Inferior parietal cortex (tissue), 1 donor: ENCODE data around the gene PTCHD1.

Experiments
- DNase-seq: peaks from one replicate; pipeline ENCODE4 v3.0.0-alpha.2; 2016; ENCODE audit errors: extremely low spot score

PTCHD1 gene

DNA sequence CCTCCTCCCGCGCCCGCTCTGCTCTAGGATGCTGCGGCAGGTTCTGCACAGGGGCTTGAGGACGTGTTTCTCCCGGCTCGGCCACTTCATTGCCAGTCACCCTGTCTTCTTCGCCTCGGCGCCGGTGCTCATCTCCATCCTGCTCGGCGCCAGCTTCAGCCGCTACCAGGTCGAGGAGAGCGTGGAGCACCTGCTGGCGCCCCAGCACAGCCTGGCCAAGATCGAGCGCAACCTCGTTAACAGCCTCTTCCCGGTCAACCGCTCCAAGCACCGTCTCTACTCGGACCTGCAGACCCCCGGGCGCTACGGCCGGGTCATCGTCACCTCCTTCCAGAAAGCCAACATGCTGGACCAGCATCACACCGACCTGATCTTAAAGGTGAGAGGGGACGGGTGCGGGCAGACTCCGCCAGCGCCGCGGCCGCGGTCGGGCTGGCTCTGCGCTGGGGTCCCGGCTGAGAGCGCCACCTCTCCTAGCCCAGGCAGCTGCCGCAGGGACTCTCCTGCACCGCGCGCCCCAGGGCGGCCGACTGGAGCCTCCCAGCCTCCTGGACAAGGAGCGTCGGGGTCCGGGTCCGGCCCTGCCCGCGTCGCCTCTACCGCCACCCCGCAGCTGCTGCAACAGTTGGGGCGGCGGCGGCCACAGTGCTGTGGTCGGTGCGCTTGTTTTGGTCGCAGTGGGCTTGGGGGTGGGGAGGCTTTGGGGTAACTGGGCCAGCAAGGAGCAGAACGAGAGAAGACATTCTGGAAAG is at the start of gene PTCHD1:
Gene PTCHD1, plus strand, starts transcription at position 2 of the 752 bp plus-strand sequence. Its CDS starts 27 bp downstream, at position 29.
- DNase-seq = no peak

GRCh38 chrX:23286731-23287130 is 47.9 kb upstream of the PTCHD1 start:
- no peak for DNase-seq

DNA sequence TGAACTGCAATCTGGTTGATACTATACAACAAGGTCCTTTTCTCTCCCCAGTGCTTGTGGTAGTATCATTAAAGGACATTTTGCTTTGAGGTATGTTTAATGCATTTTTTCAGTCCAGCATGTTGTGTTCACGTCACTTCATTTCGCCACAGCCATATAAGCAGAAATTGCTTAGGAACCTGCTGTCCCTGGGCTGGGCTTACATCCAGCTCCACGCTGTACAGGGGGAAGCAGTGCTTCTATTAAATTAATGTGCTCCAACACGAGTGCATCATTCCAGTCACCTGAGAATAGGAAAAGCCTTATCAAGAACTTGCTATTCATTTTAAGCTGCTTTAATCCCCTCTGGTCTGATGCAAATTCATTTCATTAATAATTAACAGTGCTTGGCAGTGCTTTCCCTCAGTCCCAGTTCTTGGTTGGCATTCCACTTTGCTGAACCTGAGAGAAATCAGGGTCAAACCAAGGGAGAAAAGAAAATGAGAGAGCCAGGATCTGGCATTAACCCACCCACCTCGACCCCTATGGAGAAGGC is 47.4 kb upstream of the PTCHD1 start:
- no peak for DNase-seq

- peak; percentile 1 for DNase-seq
These were observed 42.2 kb upstream of the PTCHD1 start for GRCh38 chrX:23292354-23292987.

GRCh38 chrX:23292988-23293651 is 41.5 kb upstream of the PTCHD1 start:
- peak; percentile 2 for DNase-seq

DNA sequence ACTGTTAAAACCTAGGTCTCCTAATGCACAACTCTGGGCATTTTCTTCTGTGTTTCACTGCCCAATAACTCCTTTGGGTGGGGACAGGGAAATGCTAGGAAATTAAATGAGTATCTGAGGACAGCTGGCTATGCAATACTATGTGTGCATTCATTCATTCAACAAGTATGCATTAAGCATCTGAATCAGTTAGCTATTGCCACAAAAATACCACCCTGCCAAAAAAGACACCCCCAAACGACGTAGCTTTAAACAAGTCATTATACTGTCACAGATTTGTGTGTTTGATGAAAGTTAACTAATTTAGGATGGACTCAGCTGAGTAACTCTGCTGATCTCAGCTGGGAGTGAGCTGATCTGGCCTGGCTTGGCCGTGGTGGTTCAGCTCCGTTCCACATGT is 29.8 kb upstream of the PTCHD1 start:
- DNase-seq = no peak

GRCh38 chrX:23311731-23312130 is 22.9 kb upstream of the PTCHD1 start:
- DNase-seq = no peak

- DNase-seq = no peak
These were observed 22.5 kb upstream of the PTCHD1 start for GRCh38 chrX:23312136-23312535.

DNA sequence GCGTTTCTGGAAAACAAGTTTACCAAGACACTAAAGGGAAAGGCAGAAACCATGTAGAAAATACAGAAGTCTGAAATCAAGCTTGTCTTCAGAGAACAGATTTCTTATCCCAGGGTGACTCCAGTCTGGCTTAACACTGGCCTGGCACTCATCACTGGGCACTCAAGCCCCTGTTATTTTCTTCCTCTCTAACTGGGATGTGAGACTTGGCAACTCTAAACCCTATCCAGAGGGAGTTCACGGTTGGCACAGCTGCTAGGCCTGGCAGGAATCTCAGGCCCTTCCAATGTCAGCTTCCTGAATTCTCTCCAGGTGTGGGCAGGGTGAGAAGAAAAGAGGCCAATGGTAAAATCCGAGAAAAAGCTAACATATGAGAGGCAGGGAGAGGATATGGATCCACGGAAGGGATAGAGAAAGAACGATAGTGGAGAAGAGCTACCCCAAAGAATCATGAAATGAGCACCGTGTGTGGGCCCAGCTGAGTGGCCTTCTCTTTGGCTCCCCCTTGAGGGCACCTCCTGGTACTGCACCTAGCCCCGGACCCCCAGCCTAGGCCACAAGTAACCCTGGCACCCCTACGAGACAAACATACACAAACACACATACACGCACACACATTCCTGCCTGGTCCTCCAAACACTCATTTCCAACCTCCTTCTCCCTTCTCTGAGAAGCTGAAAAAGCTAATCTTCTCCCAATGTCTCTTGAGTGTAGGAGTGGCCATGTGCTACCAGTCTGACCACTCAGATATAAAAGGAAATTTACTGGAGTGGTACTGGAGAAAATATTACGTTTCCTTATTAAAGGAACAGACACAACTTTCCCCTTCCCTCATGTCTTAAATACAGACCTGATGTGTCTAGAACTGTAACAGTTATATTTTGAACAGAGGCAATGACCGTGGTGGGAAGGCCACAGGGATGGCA is 16.6 kb upstream of the PTCHD1 start:
- no peak for DNase-seq

DNA sequence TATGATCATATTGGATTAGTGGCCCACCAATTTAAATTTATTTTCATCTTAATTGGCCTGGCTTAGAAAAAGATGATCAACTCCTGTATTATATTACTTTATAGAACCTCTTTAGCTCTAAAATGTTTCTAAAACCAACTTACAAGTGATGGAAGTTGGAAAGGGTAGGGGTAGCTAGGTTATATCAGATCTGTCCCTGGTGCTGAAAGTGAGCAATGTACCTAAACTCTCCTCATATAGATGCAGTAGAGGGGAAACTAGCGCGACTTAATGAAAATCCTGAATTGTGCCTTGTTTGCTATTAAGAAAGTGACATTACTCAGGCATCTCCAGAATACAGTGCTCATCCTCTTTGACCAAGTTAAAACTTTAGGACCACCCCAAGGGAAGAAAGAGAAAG is 7.5 kb upstream of the PTCHD1 start:
- DNase-seq = no peak

DNA sequence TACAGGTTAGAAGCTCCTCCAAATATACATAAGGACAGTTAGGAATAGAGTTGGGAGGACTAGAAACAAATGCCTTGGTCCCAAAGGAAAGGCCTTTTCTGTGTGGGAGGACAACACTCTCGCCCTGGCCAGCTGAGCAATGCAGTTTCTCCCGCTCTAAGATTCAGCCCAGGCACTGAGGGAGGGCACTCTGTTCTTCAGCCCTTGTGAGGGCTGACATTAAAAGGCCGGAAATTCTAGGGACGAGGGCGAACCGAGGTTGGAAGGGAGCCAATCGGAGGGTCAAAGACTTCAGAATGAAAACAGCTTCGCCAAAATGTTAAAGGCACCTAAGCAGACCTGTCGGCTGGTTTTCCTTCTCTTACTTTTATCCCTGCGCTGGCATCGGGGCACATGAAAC is 2.9 kb upstream of the PTCHD1 start:
- DNase-seq = no peak

DNA sequence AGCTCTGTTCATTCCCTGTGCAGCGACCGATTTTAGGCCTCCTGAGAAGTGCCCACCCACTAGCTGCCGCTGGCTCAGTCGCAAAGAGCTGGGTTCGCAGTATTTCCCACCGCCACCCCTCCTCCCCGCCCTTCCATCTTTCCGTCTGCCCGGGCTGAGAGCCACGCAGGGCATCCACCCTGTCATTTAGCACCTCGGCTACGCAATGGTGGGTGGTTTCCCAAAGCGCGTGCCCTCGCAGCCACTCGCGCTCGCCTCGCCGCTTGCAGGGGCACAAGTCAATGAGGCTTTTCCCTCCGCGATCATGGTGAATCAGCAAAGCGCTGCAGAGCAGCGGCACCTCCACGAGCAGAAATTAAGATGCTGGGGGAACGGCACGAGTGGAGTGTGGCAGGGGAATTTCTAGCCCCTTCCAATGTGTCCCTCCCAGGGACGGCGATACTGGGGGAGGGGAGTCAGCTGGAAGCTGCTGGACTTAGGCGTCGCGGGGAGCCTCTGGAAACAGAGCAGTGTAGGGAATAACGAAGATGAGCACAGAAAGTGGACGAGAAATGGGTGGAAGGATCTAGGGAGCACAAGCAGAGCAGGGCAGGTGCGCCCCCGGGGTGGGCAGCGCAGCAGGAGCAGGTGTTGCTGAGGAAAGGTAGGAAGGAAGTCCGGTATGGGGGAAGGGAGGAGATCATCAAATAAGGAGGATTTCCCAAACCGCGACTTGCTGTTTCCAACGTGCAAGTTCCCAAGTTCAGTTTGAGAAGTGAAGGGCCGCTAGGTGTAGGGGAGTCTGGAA is 2.4 kb upstream of the PTCHD1 start:
- DNase-seq = no peak

DNA sequence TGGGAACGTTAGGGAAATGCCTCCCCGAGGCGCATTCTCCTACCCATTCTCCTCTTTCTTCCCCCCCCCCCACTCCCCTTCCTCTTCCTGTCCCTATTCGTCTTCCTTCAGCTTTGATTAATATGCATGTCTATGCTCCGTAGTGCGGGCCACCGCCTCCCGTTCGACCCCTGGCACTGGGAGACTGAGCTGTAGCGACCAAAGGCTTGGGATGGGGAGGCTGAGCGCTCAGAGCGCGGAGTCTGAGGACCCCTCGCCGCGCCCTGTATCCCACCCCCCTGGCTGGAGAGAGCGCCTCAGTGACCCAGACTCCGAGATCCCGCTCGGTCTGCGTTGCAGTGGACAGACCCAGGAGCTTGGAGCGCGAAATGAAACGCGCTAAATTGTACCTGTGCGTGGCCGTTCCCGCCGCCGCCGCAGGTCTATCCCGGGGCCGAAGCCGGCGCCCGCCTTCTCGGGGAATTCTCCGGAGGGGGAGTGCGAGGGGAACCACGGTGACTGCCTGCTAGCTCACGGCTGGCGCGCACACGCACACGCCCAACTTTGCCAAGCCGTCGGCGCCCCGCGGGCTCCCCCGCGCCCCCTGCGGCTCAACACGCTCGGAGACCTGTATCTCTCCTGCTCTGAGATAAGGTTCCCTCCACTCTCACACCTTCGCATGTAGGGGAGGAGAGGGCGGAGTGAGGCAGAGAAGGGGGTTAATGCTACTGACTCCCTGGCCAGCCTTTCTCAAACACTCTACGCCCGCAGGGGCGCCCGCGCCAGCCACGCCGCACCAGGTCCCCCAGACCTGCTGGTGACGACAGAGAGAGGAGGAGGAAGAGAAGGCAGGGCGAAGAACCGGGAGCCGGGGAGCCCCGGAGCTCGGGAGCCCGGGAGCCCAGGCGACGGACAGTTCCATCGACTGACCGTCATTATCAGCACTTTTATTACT is 1.5 kb upstream of the PTCHD1 start:
- no peak for DNase-seq

GRCh38 chrX:23333842-23334520 is 668 bp upstream of the PTCHD1 start:
- no peak for DNase-seq

- no peak for DNase-seq
These were observed 165 bp upstream of the PTCHD1 start for GRCh38 chrX:23334521-23334847.

- no peak for DNase-seq
These were observed 3.7 kb downstream of the PTCHD1 start for GRCh38 chrX:23338334-23338733.

DNA sequence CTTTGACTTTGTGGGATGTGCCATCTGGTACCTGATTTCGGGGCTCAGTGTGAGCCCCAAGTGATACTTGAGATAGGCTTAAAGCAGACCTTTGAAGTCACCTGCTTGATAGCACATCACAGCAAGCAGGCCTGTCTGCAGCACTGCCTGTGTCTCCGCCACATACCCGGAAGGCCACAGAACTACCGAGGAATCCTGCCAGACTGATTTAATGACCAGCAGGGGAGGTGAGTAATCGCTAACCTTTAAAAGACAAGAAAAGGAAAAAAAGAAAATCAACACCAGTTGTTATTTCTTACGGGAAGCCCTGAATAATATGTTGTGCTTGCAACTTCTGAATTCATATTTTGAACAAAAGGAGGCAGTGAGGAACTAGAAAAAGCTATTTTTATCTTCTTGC is 6.8 kb downstream of the PTCHD1 start:
- DNase-seq = no peak

- no peak for DNase-seq
These were observed 9.7 kb downstream of the PTCHD1 start for GRCh38 chrX:23344238-23344903.

- no peak for DNase-seq
These were observed 10.2 kb downstream of the PTCHD1 start for GRCh38 chrX:23344904-23345271.
